NCI-H128 (cell line): ENCODE data around the gene SNX30.

Experiments
- DNase-seq: peaks from one replicate; lab custom pipeline; 2025; ENCODE audit not compliant: unreplicated experiment; lab: John Stamatoyannopoulos, UW

Gene SNX30

DNA sequence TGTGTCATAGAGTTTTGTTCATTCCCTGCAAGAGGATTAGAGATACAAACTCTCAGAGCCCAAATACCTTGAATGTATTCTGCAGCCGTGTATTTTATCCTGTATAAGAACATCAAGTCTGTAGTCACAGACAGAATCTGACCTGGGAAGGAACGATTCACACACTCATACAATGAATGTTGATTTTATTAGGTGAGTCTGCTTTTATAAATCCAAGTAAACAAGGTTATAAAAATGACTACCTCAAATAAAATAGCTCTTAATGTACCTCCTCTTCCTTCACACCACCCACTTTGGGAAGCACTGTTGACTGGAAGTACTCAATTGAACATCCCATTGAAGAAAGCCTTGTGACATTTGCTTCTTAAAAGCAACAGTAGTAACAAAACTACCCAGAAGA is 128.2 kb downstream of the SNX30 start:
- DNase-seq: no peak

DNA sequence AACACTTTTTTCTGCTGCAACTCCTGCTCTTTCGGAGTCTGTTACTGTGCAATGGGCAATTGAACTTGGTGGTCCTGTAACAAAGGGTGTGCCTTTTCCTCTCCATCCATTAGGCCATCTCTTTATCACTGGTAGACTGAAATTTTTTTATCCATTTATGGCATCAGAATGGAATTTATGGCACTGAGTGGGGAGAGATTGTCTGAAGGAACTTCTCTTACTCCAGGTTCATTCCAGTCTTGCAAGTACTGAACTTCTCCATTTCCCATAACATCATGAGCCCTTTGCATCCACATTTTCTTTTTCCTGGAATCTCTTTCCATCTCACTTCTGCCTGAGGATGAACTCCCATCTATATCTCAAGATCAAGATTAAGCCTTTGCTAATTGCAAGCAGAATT is 130.1 kb downstream of the SNX30 start:
- no peak for DNase-seq

DNA sequence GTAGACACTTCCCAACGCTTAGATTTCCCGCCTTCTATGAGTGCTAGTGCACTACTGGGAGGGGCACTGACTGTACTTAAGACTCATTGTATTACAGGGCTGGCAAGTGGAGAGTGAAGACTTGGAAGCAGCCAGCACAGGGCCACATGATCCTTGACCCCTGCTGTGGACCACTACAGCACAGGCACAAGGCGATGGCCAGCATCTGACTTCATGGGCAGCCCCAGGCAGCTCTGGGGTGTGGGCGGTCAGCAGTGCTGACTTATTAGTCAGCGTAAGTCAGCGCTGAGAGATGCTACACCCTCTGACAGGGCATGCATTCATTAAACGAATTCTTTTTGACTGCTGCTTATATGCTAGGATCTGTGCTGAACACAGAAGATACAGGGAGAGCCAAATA is 130.8 kb downstream of the SNX30 start:
- DNase-seq: no peak

DNA sequence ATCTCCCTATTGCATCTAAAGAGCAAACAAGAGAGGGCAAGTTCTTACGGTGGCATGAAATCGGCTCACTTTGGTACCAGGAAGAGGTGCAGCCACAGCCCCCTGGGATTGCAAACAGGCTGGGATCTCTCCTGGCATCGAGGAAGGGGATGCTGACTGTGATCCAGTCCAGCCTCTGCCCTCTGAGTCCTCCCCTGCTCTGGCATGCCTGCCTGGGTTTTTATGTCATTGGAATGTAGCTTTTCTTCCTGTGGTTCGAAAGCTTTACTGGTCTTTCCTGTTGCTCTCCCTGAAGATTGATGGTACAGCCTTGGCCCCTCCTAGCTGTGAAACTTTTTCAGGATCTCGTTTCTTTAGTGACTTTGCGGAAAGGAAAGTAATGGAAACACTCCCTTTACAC is 133.5 kb downstream of the SNX30 start:
- DNase-seq: no peak

DNA sequence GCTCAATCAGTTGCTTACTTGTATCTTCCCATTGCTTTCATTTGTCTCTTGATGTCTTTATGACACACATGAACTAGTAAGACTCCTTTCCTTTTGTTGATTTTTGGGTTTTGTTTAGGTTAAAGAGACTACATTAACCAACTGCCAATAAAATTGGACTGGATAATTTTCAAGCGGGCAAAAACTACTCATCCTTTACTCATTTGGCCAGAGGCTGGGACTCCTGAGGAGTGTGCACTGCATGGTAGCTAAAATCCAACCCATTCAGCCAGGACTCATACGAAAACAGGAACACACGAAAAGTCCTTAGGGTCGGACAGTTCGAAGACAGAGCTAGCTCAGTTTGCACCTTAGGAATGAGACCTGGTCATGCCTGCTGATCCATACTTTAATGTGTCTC is 134.2 kb downstream of the SNX30 start:
- DNase-seq: no peak

DNA sequence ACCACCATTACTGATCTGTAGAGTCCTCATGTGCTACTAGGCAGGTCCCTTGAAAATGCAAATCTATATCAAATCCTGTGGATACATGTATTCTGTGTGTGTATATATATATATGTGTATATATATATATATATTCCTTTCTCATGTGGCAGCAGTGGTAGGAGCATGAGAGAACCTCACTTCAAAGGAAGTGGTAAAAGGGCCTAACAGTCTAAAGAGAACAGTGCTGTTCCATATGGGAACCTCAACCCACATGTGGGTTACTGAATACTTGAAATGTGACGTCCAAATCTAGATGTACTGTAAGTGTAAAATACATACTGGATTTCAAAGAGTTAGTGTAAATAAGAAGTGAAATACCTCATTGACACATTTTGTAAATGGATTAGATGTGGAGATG is 134.8 kb downstream of the SNX30 start:
- no peak for DNase-seq

DNA sequence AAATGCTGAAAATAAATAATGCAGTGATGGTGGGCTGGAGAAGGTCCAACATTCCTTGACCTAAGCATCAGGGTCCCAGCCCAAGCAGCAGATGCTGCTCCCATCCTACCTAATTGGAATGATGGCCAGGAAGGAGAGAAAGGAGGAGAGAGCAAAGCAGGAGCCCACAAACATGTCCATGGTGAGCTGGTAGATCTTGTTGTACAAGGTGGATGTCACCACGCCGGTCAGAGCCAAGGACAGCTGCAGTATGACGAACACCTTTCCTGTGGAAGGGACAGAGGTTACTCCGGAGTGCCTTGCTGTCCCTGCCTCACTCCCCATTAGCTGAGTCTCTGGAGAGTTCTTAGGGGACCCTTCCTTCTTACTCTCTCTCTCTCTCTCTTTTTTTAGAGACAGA is 135.8 kb downstream of the SNX30 start:
- DNase-seq: no peak

DNA sequence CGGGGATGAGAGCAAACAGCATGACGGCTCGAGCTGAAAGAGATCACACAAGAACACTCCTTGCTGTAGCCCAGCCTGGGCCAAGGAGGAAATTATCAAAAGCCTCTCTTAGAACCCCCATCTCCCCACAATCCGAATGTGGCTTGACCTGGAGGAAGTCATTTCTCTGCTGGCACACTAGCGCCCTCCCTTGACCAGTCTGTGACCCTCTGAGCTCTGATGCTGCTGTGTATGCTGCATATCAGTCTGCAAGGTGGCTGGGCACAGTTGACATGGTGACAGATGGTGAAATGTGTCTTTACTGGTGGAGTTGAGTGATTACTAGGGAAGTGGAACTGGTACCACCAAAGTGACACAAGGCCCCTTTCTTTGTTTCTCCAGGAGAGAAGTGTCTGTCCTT is 136.8 kb downstream of the SNX30 start:
- DNase-seq: no peak

DNA sequence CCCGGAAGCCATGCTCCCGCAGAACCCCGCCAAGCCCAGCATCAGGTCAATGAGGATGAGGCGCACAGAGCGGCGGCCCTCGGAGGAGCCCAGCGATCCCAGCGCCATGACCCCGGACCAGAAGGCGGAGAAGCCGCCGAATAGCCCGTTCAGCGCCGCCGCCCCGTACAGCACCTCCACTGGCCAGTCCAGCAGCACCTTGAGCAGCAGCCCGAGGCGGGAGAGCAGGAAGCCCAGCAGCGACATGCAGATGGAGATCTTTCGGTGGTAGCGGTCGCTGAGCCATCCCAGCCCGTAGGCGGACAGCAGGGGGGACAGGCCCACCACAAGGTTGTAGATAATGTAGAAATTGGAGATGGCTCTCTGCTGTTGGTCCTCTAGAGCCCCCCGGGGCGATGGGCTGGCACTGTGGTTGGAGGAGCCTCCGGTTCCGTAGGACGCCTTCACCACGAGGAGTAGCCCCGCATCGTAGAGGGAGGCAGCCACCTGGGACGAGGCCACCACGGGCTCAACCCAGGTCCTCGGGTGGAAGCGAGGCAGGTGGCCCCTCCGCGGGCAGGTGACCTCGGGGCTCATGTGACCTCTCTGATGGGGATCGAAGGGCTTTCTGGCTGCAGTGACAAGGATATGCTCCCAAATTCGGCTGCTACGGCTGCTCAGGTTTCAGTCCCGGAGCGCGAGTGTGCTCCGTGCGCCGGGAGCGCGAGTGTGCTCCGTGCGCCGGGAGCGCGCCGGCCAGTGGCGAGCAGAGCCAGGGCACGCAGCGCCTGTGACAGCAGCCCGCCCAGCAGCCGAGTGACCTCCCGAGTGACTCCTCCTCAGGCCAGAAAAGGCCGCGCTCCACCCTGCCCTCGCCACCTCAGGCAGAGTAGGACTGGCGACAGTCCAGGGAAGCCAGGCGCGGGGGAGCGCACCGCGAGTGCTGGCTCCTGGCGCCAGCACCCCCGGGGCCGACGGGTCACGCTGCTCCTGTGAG is 139.8 kb downstream of the SNX30 start, which contains the start of gene SLC46A2:
Gene SLC46A2 (minus strand): TSS at position 771 of the 976 bp plus-strand sequence. CDS start 195 bp downstream, at position 576.
- DNase-seq: no peak

DNA sequence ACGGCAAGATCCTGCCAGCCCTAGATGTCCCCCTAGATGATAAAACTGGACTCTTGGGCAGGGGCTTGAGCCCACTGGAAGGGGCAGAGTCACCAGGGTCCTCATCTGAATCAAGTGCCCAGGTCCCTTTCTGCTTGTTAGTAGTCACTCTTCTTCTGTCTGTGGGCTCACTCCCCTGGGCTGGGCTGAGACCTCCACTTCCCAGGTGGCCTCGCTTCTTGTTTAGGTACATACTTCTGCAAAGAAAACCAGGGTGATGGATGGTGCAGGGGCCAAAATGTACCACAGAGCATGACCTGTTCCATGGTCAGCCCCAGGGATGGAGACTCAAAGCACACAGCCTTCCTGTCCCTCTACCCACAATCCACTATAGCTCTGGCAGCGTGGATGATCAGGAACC is 141.0 kb downstream of the SNX30 start:
- DNase-seq: no peak

DNA sequence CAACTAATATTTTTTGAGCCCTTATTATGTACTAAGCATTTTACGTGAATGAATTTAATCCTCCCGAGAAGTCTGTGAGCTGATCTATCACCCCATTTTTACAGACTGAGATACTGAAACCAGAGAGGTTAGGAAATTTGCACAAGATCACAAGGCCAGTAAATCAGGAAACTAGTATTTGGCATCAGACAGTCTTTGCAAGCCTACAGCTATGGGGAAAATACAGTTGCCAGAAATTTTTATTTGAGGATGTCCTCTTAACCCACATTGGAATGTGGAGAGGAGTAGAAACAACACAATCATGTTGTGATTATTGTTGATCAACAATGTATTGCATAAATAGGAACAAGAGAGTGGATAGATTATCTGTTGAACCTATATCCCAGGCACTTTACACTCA is 142.4 kb downstream of the SNX30 start:
- no peak for DNase-seq

DNA sequence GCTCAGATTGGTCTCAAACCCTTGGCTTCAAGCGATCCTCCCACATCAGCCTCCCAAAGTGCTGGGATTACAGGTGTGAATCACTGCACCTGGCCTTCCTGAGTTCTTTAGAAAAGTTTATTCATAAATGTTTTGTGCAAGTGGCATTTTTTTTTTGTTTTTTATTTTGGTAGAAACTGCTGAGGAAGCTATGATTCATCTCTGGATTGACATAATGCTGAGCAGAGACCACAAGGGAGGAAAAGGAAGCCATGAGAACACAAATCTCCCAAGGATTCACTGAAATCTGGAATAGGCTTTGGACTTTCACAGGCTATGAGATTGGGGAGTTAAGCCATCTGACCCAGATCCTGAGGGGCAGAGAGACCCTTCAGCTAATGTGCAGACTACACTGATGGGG is 143.5 kb downstream of the SNX30 start:
- no peak for DNase-seq

DNA sequence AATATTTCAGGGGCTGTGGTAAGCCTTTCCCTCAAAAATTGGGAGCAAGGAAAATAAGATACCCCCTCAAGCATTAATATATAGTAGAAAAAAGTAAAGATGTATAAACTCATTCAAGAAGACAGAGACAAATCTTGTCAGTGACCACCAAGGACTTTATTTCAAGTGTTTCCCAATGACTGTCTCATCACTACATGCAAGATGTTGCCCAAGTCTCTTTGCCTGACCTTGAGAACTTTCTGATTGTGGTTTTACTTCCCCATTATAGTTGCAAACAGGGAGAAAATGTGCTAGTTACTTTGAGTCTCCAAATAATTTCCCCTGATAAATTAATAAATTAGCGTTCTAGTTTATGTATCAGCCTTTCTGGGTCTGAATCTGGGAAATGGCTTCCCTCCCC is 144.1 kb downstream of the SNX30 start:
- no peak for DNase-seq

DNA sequence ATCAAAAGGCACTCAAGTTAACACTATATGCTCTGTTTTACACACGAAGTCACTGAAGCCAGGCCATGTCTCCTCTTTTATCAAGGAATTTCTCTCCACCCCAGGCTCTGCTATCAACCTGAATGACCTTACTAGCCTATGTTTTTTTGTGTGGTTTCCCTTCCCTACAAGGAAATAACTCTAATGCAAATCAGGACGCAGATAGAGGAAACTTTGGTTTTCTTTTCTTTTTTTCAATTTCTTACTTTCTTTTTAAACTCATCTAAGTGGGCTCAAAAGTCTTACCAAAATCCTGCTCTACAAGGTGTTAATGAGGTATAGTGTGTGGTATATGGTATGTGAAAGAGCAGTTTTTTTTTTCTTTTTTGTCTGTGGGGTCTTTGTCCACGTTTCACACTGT is 145.6 kb downstream of the SNX30 start:
- DNase-seq: no peak

DNA sequence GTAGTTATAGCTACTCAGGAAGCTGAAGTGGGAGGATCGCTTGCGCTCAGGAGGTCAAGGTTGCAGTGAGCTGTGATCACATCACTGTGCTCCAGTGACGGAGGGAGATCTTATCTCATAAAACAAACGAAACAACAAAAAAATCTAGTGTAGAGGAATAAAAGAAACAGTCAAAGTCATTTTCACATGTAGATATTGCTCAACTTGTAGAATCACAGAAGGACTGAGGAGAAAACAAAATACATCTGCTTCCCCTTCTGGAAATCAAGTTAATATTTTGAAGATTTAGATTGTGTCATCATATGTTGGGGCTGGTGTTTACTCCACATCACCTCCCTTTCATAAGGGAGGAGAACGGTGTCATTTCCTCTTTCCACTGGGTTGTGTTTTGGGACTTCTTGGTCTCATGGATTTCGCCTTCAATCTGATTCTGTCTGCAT is 148.3 kb downstream of the SNX30 start:
- DNase-seq: no peak

DNA sequence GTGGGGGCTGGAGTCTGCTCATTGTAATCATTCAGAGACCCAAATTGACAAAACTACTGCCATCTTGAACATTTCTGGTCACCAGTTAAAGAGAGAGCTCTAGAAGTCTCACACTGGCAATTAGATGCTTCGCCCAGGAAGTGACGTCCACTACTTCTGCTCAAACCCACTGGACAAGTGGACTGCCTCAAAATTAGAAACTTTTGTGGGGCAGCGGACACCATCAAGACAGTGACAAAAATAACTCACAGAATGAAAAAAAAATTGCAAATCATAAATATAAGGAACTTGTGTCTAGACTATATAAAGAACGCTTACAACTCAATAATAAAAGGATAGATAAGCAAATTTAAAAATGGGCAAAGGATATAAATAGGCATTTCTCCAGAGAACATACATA is 149.9 kb downstream of the SNX30 start:
- DNase-seq: no peak

DNA sequence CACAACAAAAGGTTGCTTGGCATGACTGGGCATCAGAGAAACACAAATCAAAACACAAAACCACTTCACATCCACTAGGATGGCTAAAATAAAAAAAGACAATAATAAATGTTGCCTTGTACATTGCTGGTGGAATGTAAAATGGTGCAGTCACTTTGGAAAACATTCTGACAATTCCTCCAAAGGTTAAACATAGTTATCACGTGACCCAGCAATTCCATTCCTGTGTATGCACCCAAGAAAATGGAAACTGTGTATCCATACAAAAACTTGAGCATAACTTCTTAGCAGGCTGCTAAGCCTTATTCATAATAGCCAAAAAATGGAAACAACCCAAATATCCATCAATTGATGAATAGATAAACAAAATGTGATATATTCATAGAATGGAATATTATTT is 150.3 kb downstream of the SNX30 start:
- DNase-seq: no peak

DNA sequence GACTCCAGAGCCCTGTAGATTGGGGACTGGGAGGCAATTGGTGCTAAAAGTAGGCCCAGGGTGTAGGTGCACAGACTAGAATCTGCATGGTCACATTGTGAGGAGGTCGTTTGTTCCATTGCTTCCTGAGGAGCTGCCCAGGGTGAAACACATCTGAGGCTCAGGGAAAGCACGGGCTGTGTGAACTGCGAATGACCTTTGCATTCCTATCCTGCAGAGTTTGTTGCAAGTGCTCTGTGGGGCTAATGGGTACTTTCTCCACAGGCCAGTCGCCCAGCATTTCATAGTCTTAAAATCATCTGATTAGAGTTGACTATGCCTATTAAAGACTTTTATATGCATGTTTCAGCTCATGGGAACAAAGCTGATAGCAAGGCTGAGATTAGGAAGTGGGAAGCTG is 154.5 kb downstream of the SNX30 start:
- DNase-seq: no peak

DNA sequence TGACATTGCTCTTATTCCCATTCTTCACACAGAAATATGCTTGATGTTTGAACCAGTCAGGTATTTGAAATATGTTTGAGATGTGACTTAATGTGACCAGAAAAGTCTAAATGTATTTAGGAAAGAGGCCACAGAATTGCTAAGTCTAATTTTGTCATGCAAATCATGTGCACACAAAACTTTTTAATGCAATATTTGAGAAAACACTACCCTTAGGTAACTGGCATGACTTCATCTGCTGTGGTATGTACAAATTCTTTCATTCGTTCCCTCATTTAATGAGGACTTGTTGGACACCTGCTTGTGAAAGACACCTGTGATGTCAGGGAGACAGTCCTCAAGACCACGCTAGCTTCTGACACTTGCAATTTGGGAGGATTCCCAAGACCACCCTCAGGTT is 161.2 kb downstream of the SNX30 start:
- no peak for DNase-seq

DNA sequence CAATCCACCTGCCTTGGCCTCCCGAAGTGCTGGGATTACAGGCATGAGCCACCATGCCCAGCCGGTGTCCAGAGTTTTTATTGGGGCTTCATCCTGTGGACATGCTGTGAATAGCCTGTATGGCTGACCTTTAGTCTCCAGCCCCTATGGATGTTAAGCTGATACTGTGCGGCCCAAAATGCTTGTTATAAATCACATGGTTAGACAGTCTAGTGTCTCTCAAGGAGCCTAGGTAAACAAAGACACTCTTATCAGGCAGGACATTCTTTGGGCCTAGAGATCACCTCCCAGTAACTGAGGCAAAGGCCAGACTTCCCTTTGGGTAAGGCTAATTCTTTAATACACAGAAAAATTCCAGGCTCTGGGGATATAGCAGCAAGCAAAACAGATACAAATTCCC is 162.1 kb downstream of the SNX30 start:
- no peak for DNase-seq

DNA sequence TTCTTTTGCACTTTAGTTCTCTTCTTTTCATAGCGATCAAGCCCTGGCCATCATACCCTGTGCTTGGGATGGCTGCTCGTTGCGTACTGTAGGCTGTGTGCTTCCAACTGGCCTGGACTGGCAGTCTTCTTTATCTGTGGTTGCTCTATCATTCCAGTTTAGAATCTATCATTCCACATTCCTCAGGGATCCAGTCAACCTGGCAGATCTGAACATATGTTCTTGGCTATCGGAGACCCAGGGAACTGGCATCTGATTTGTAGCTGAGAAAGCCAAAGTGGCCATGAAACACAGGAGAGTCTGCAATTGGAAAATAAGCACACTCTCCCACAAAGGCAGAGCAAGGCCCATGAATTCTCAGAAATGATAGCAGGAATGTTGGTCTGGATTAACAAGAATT is 162.8 kb downstream of the SNX30 start:
- no peak for DNase-seq

DNA sequence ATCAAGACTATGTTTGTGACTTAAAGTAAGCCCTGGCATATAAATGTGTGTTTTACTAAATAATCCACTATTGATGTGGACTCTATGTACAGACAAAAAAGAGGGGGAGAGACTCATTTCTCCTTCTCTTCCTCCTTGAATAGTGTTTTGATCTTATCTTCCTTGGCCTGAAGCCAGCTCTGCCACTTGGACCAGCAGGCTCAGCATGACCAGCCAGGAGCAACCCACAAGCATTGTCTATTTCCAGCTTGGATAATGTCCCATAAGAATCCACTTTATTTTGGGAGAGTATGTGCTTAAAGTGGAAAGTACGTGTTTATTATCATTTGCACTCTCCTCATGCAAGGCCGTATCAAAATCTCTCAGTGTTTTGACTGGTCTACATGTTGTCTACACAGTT is 164.0 kb downstream of the SNX30 start:
- DNase-seq: no peak
